ENCODE data around the gene TMIE. TPM values are rescaled to one million over a fixed set of nuclear protein-coding genes. Genes with fewer than 3 reads are reported as not detected.

Gene TMIE
- total RNA-seq, 1 experiment from 2014 or later, result 0.11 TPM

- no peak for DNase-seq (ENCODE audit: low read depth, low spot score)
- in situ Hi-C loops (cut with HindIII; ENCODE audit: low pct_unique_long_range_greater_than_20kb, low sequenced_read_pairs), result no loop called here
Measured at GRCh38 chr3:46667061-46667621, 34.1 kb upstream of the TMIE start.

- DNase-seq (ENCODE audit: low read depth, low spot score), result no peak
- in situ Hi-C loops (cut with HindIII; ENCODE audit: low pct_unique_long_range_greater_than_20kb, low sequenced_read_pairs), result no loop called here
Measured at GRCh38 chr3:46667657-46668056, 33.5 kb upstream of the TMIE start.

DNA sequence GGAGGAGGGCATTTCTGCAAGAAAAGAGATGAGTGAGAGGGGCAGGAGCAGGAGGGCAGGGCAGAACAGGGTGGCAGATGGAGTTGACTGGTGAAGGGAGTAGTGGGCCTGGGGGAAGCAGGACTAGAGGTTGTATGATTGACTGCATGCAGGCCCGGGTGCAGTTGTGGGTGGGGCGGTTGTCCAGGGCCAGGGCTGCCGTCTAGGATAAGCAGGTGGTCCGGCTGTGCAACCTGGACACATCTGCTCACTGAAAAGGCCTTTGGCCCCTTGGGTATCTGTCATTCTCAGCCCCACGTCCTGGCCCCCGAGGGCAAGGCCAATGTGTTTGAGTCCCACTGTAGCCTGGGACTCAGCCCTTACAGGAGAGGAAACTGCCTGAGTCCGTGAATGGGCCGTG lies 33.1 kb upstream of the TMIE start:
- in situ Hi-C loops (cut with HindIII; ENCODE audit: low pct_unique_long_range_greater_than_20kb, low sequenced_read_pairs), result no loop called here
- DNase-seq (ENCODE audit: low read depth, low spot score), result no peak

- in situ Hi-C loops (cut with HindIII; ENCODE audit: low pct_unique_long_range_greater_than_20kb, low sequenced_read_pairs), result no loop called here
- DNase-seq (ENCODE audit: low read depth, low spot score), result no peak
Measured at GRCh38 chr3:46668591-46668990, 32.6 kb upstream of the TMIE start.

- no peak for DNase-seq (ENCODE audit: low read depth, low spot score)
- in situ Hi-C loops (cut with HindIII; ENCODE audit: low pct_unique_long_range_greater_than_20kb, low sequenced_read_pairs), result no loop called here
Measured at GRCh38 chr3:46669191-46669999, 31.8 kb upstream of the TMIE start.

DNA sequence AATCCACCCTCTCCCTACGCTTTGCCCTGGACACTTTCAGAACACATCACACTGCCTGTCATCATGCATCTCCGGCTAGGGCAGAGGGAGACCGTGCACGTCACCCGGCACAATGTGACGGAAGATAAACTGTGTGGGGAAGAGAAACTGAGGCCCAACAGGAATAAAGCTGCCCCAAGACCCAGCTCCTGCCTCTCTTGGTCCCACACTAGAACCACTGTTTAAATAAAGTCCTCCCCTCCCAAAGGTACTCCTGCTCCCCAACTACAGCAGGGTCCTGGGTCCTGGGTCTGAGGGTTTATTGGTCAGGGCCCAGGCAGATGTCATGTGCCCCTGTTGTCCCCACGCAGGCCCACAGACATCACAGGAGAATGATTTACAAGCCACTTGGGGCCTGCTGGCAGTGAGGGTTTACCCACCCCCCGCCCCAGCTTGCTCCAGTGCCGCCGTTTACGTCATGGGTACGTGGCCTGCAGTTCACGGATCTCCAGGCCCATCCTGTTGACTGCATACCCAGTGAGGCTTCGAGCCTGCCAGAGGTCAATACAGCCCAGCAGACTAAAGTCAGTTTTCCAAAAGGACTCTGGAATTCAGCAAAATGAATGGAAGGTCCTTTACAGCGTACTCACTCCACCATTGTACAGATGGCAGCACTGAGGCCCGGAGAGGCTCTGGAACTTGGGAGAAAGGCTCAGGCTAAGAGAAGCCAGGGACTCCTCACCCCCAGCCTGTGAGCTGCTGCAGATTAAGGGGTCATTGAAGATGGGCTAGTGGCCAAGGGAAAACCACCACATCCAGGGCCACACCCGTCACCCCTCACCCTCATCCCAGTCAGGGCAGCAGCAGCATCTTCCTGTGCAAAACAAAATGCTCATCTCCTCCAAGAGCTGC lies 30.9 kb upstream of the TMIE start:
- no peak for DNase-seq (ENCODE audit: low read depth, low spot score)
- in situ Hi-C loops (cut with HindIII; ENCODE audit: low pct_unique_long_range_greater_than_20kb, low sequenced_read_pairs), result no loop called here

DNA sequence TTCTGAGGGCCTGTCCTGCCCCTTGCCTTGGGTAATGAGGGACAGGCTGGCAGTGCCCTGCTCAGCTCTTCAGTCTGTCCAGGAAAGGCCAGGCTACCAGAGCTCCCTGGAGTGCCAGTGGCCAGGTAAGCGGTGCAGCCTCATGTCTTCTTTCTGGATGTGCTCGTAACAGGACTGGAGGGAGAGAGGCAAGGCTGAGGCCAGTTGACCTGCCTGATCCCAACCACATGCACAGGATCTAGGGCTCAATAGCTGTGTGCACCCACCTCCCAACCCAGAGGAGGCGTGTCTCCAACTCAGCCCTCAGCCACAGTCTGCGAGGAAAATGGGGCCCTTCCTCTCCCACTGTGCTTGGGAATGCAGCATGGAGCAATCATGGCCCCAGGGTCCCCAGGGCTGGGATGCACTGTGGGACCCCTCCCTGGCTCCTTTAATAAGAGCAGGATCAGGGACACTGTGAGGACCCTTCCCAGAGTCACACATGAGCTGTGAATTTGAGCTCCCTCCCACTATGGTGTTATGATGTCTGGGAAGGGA lies 30.2 kb upstream of the TMIE start:
- in situ Hi-C loops (cut with HindIII; ENCODE audit: low pct_unique_long_range_greater_than_20kb, low sequenced_read_pairs), result no loop called here
- DNase-seq (ENCODE audit: low read depth, low spot score), result no peak

GRCh38 chr3:46671541-46672348 lies 29.4 kb upstream of the TMIE start:
- in situ Hi-C loops (cut with HindIII; ENCODE audit: low pct_unique_long_range_greater_than_20kb, low sequenced_read_pairs), result no loop called here
- DNase-seq (ENCODE audit: low read depth, low spot score), result no peak

DNA sequence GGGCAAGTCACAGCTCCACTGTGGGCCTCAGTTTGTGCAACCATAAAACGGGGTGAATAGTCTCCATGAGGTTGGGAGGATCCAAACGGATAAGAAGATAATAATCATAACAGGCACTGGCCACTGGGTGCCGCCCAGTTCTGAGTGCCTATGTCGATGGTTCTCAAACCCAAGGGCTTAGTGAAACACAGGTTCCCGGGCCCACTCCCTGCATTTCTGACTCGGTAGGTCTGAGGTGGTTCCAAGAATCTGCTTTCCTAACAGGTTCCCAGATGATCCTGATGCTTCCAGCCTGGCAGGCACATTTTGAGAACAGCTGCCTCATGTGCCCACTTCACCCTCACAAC lies 28.9 kb upstream of the TMIE start:
- in situ Hi-C loops (cut with HindIII; ENCODE audit: low pct_unique_long_range_greater_than_20kb, low sequenced_read_pairs), result no loop called here
- DNase-seq (ENCODE audit: low read depth, low spot score), result no peak

GRCh38 chr3:46673151-46674030 lies 27.8 kb upstream of the TMIE start:
- in situ Hi-C loops (cut with HindIII; ENCODE audit: low pct_unique_long_range_greater_than_20kb, low sequenced_read_pairs), result no loop called here
- no peak for DNase-seq (ENCODE audit: low read depth, low spot score)

- in situ Hi-C loops (cut with HindIII; ENCODE audit: low pct_unique_long_range_greater_than_20kb, low sequenced_read_pairs), result no loop called here
Measured at GRCh38 chr3:46674031-46674845, 27.0 kb upstream of the TMIE start.

DNA sequence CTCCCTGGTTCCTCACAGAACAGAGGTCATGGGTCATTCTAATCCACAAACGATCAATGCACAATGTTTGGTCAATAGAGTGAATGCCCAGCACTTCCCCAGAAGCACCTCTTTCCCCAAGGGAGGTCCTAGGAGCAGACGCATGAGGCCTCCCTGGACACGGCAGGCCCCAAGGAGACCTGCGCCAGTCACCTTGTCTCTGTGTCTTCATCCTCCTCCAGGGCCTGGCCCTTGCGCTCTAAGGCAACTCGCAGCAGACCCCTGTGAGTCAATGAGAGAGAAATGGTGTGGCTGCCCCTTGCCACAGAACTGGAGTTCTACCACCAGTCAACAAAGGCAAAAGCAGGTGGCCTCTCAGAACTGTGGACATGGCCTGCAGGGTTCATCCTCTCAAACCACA lies 25.8 kb upstream of the TMIE start:
- DNase-seq (ENCODE audit: low read depth, low spot score), result no peak
- in situ Hi-C loops (cut with HindIII; ENCODE audit: low pct_unique_long_range_greater_than_20kb, low sequenced_read_pairs), result no loop called here

More at GRCh38 chr3:46674031-46674845, 27.0 kb upstream of the TMIE start:
- no peak for DNase-seq (ENCODE audit: low read depth, low spot score)

GRCh38 chr3:46675843-46676567 lies 25.2 kb upstream of the TMIE start:
- in situ Hi-C loops (cut with HindIII; ENCODE audit: low pct_unique_long_range_greater_than_20kb, low sequenced_read_pairs), result no loop called here
- DNase-seq (ENCODE audit: low read depth, low spot score), result no peak

GRCh38 chr3:46676601-46677410 lies 24.4 kb upstream of the TMIE start:
- in situ Hi-C loops (cut with HindIII; ENCODE audit: low pct_unique_long_range_greater_than_20kb, low sequenced_read_pairs), result no loop called here

DNA sequence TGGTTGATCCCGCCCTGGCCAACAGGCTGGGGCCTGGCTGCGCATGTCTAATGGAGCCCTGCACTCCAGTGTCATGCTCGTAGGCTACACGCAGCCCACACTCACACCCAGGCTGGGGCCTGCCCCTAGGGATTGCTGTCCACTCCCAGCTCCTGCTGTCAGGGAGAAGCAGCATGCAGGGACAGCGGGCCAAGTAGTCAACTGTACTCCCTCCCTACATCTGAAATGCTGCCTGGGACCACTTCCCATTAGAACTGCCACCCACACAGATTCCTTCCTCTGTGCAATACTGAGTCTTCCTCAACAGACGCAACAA lies 23.8 kb upstream of the TMIE start:
- in situ Hi-C loops (cut with HindIII; ENCODE audit: low pct_unique_long_range_greater_than_20kb, low sequenced_read_pairs), result no loop called here
- no peak for DNase-seq (ENCODE audit: low read depth, low spot score)

More at GRCh38 chr3:46676601-46677410, 24.4 kb upstream of the TMIE start:
- no peak for DNase-seq (ENCODE audit: low read depth, low spot score)

Measured in SK-MEL-5 (cell line).